Kidney (tissue), 14 donors: ENCODE results near the gene OPTC. TPM values are rescaled to one million over a fixed set of nuclear protein-coding genes. Genes with fewer than 3 reads are reported as not detected.

Experiments used
- DNase-seq, 5 donors: peaks; one replicate each; pipeline ENCODE4 v3.0.0-alpha.2; 2013 to 2020
- FAIRE-seq: peaks from 2 replicates; lab custom pipeline; 2012; peaks lifted over from hg19 to GRCh38; lab: Jason Lieb, UNC
- H3K27ac ChIP-seq, 2 donors: one replicate each; pipeline ENCODE4 v1.7.0; 2013; ENCODE audit warnings: low read depth in 2 of 2, low read length in 2 of 2, inconsistent platforms in 1 of 2
- H3K27me3 ChIP-seq: one replicate; pipeline ENCODE4 v1.7.1; 2013; ENCODE audit warnings: low read length, inconsistent platforms; ENCODE audit not compliant: control insufficient read depth, insufficient read depth
- H3K36me3 ChIP-seq, 3 donors: one replicate each; pipeline versions ENCODE4 v1.7.0 to v1.7.1; 2013; ENCODE audit warnings: low read length in 3 of 3, control low read depth in 1 of 3, inconsistent platforms in 1 of 3; ENCODE audit not compliant: insufficient read depth in 3 of 3, control insufficient read depth in 2 of 3
- H3K4me1 ChIP-seq, 3 donors: one replicate each; pipeline versions ENCODE4 v1.7.0 to v1.7.1; 2013; ENCODE audit warnings: low read length in 3 of 3, inconsistent platforms in 1 of 3, low read depth in 1 of 3; ENCODE audit not compliant: control insufficient read depth in 2 of 3, insufficient read depth in 2 of 3
- H3K4me3 ChIP-seq, 3 donors: one replicate each; pipeline versions ENCODE4 v1.7.0 to v1.8.1; 2013; ENCODE audit warnings: low read length in 3 of 3, control low read depth in 1 of 3, inconsistent platforms in 1 of 3
- H3K9ac ChIP-seq, 3 donors: one replicate each; pipeline versions ENCODE4 v1.7.0 to v1.7.1; 2013; ENCODE audit warnings: low read length in 3 of 3, control low read depth in 1 of 3, inconsistent platforms in 1 of 3
- H3K9me3 ChIP-seq, 3 donors: one replicate each; pipeline versions ENCODE4 v1.7.0 to v1.7.1; 2013; ENCODE audit warnings: low read length in 3 of 3, control low read depth in 1 of 3, inconsistent platforms in 1 of 3; ENCODE audit not compliant: control insufficient read depth in 2 of 3, insufficient read depth in 1 of 3
- CTCF ChIP-seq: IDR thresholded peaks from 3 replicates; pipeline ENCODE4 v1.5.1; 2012; ENCODE audit warnings: mild to moderate bottlenecking, moderate library complexity, borderline replicate concordance; ENCODE audit not compliant: insufficient read depth; ENCODE audit errors: extremely low read depth
- intact Hi-C: fragments of 100-400 bp; cut with DNase I; formaldehyde crosslinking; loops from one replicate; pipeline ENCODE4 v1.11.1; 2022
- polyA plus RNA-seq: library from polyadenylated mRNA; stranded (reverse); fragments of 350-450 nt; fragmentation: Illumina TruSeq; extraction: RNeasy Lipid Tissue Mini Kit (QIAGEN cat#74804); gene quantifications from one replicate; pipeline ENCODE4 v1.2.3, GENCODE V29; 2014; ENCODE audit warnings: low read depth, low replicate concordance; ENCODE audit not compliant: insufficient read depth
- total RNA-seq: library from RNA; stranded (reverse); fragmentation: NEBNext Ultra II Directional; extraction: Animal tissue kit (Norgen Biotek cat#: 25700); gene quantifications from one replicate; pipeline ENCODE4 v1.2.1, GENCODE V29; 2021
- donor health status: control.
- donor health status: control.
- donor health status: control.
- donor health status: control.
- donor health status: control.
- donor health status: DM: yes; HTN: yes; CAD: no.
- donor health status: Normal renal cell carcinoma (clear cell type).

OPTC gene
- total and polyA plus RNA-seq, 2 donors from 2014 or later, result not detected

DNA sequence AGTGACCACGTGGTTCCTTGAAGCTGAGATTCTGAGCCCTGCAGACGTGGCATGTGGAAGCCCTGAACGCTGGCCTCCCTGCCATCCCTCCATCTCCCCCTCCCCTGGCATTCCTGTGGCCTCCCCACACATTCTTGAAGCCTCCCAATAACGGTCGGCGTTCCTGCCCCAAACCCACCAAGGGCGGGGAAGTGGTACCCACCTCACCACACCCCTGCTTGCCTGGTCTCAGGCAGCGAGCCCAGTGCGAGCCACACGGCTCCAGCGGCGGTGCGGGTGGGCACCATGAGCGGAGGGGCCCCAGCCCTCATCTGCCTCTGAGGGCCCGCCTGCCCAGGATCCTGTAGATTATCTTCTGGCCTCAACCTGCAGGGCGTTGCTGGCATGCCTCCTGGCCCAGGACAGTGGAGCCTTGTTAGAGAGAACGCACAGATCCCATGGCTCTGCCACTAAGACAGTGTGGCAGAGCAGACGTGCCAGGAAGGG is 38.9 kb upstream of the OPTC start:
- H3K36me3 ChIP-seq, result no peaks in the 10 kb centered on the region
- intact Hi-C loops, result no loop called here
- no peaks in the 10 kb centered on the region for H3K27me3 ChIP-seq
- H3K27ac ChIP-seq, result no peak overlapping the region
- H3K4me1 ChIP-seq, result peaks cover 0 to 2% (median 0%) of the 10 kb centered on the region in 3 donors
- H3K9me3 ChIP-seq, result no peaks in the 10 kb centered on the region
- H3K9ac ChIP-seq, result no peak overlapping the region
- TF ChIP-seq CTCF, result no peak
- FAIRE-seq (no peak), DNase-seq (no peak)
- H3K4me3 ChIP-seq, result no peak overlapping the region

- H3K4me1 ChIP-seq, result no peaks in the 10 kb centered on the region
- intact Hi-C loops, result no loop called here
- no peaks in the 10 kb centered on the region for H3K27me3 ChIP-seq
- H3K27ac ChIP-seq, result no peak overlapping the region
- no peak overlapping the region for H3K4me3 ChIP-seq
- DNase-seq (no peak), FAIRE-seq (no peak)
- no peak overlapping the region for H3K9ac ChIP-seq
- no peaks in the 10 kb centered on the region for H3K9me3 ChIP-seq
- TF ChIP-seq CTCF, result no peak
- no peaks in the 10 kb centered on the region for H3K36me3 ChIP-seq
Observed at GRCh38 chr1:203455706-203456105, 38.2 kb upstream of the OPTC start.

GRCh38 chr1:203456577-203456976 is 37.4 kb upstream of the OPTC start:
- no peaks in the 10 kb centered on the region for H3K27me3 ChIP-seq
- no peak overlapping the region for H3K27ac ChIP-seq
- FAIRE-seq (no peak), DNase-seq (no peak)
- H3K4me3 ChIP-seq, result no peak overlapping the region
- H3K9me3 ChIP-seq, result no peaks in the 10 kb centered on the region
- no peaks in the 10 kb centered on the region for H3K36me3 ChIP-seq
- TF ChIP-seq CTCF, result no peak
- H3K9ac ChIP-seq, result no peak overlapping the region
- H3K4me1 ChIP-seq, result no peaks in the 10 kb centered on the region
- intact Hi-C loops, result no loop called here

GRCh38 chr1:203458078-203458477 is 35.9 kb upstream of the OPTC start:
- intact Hi-C loops, result no loop called here
- Histone ChIP-seq H3K36me3 (no peaks in the 10 kb centered on the region), H3K4me1 (no peaks in the 10 kb centered on the region), H3K27ac (no peak overlapping the region), H3K4me3 (no peak overlapping the region), H3K9me3 (no peaks in the 10 kb centered on the region), H3K27me3 (no peaks in the 10 kb centered on the region), H3K9ac (no peak overlapping the region)
- DNase-seq (no peak), FAIRE-seq (no peak)
- no peak for TF ChIP-seq CTCF
